GM13976 (cell line): Measurements from ENCODE around the gene SLC2A11.
A peak's percentile ranks its signal among the peaks of the same experiment; 100 is the strongest.

Source experiments
- DNase-seq: peaks from one replicate; pipeline ENCODE4 v3.0.0; 2012; ENCODE audit warnings: low spot score
- in situ Hi-C: fragments of 300-500 bp; cut with MboI; formaldehyde crosslinking; loops from one replicate; pipeline ENCODE4 v1.12.0; 2022; ENCODE audit warnings: low sequenced_read_pairs, mixed read lengths, inconsistent platforms; ENCODE audit not compliant: unreplicated experiment
- TF ChIP-seq, protein P1 (sequence below): IDR thresholded peaks from 2 replicates; pipeline ENCODE4 v1.5.1; 2012; ENCODE audit warnings: borderline replicate concordance, mild to moderate bottlenecking; ENCODE audit not compliant: insufficient read depth; ENCODE audit errors: extremely low read depth, missing control alignments, control extremely low read depth

The SLC2A11 gene

DNA sequence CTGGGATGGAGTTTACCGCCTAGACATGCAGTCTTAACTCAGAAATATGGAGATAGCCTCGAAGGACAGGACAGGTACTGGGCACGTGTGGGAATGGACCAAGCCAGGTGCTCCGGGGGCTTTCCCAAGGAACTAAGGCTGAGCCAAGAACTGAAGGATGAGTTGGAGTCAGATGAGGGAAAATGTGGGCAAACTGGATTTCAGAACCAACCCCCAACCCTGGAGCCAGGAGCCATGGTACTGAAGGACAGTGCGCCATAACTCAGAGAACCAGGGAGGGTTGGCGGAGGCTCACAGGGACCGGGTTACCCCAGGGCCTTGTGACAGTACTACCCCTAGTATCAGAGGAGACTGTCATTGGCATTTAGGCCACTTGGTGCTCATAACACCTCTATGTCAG, 34.1 kb downstream of the SLC2A11 start:
- TF ChIP-seq, protein P1, sequence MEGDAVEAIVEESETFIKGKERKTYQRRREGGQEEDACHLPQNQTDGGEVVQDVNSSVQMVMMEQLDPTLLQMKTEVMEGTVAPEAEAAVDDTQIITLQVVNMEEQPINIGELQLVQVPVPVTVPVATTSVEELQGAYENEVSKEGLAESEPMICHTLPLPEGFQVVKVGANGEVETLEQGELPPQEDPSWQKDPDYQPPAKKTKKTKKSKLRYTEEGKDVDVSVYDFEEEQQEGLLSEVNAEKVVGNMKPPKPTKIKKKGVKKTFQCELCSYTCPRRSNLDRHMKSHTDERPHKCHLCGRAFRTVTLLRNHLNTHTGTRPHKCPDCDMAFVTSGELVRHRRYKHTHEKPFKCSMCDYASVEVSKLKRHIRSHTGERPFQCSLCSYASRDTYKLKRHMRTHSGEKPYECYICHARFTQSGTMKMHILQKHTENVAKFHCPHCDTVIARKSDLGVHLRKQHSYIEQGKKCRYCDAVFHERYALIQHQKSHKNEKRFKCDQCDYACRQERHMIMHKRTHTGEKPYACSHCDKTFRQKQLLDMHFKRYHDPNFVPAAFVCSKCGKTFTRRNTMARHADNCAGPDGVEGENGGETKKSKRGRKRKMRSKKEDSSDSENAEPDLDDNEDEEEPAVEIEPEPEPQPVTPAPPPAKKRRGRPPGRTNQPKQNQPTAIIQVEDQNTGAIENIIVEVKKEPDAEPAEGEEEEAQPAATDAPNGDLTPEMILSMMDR, result no peak

GRCh38 chr22:23892130-23892529, 34.5 kb downstream of the SLC2A11 start:
- in situ Hi-C loops, result no loop called here
- no peak for DNase-seq
- TF ChIP-seq, protein P1, result no peak

More for the DNA sequence above, 34.1 kb downstream of the SLC2A11 start:
- no peak for DNase-seq
- in situ Hi-C loops, result no loop called here

GRCh38 chr22:23892706-23893105, 35.0 kb downstream of the SLC2A11 start:
- no peak for DNase-seq
- in situ Hi-C loops, result no loop called here
- TF ChIP-seq, protein P1, result no peak

- in situ Hi-C loops, result no loop called here
- TF ChIP-seq, protein P1, result no peak
- DNase-seq, result no peak
These were observed 35.7 kb downstream of the SLC2A11 start for GRCh38 chr22:23893121-23893944.

GRCh38 chr22:23893945-23894709, 36.5 kb downstream of the SLC2A11 start, which contains the start of gene MIF:
Gene MIF (plus strand): TSS chr22:23894383. CDS start chr22:23894475, 92 bp downstream.
- in situ Hi-C loops, result no loop called here
- peak; percentile 99 for DNase-seq
- TF ChIP-seq, protein P1, result peak; percentile 64

- DNase-seq, result peak; percentile 84
- in situ Hi-C loops, result no loop called here
These were observed 37.3 kb downstream of the SLC2A11 start for GRCh38 chr22:23894710-23895598.

More at GRCh38 chr22:23894710-23895598, 37.3 kb downstream of the SLC2A11 start:
- TF ChIP-seq, protein P1, result peak; percentile 49
